HG03108 (cell line): ENCODE data around the gene AARS2.
A peak's percentile ranks its signal among the peaks of the same experiment; 100 is the strongest.
"Not testable (repeated sequence)": the region's sequence is repeated elsewhere in the genome, so short reads cannot be mapped to it uniquely, and the experiment has no call there.

Experiments used
- ATAC-seq: cut with Tn5 transposase; IDR thresholded peaks from one replicate; pipeline ENCODE4 v1.9.1; 2021; ENCODE audit warnings: moderate library complexity; ENCODE audit not compliant: unreplicated experiment

Gene AARS2

DNA sequence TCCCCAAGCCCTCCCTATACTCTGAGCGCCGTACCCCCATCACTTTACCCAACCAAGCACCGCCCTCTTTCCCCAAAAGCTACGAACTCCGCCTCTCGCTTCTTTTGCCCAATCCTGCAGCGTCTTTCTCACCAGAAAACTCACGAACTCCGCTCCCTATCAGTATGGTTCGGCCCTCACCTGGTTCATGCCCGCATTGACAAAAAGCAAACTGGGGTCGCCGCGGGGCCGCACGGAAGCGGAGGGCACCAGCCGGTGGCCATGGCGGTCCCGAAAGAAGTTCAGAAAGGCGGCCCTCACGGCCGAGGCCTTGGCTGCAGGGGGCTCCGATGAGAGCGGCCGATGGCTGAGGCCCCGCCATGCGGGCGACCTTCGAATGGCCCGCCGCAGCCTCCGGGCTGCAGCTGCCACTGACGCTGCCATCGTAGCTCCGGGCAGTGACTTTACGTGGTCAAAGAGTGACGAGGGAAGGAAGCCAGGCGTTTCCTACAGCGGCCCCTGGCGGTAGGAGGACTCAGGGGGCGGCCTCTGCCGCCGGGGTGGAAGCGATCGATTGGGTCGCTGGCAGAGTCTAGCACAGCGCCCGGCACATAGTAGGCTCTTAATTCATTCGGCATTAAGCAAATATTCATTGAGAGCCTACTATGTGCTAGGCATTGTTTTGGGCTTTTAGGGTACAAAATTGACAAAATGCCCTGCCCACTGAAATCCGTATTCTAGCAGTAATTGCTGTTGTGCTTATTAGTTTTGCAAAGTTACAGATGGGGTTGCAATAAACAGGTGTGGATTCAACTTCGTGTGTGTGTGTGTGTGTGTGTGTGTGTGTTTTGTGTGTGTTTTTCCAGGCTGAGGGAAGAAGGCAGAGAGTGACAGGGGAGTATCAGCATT lies at the start of gene AARS2:
Gene AARS2, minus strand, starts transcription at position 447 of the 888 bp plus-strand sequence. Its CDS starts 24 bp downstream, at position 423.
- ATAC-seq, result peak; percentile 87

DNA sequence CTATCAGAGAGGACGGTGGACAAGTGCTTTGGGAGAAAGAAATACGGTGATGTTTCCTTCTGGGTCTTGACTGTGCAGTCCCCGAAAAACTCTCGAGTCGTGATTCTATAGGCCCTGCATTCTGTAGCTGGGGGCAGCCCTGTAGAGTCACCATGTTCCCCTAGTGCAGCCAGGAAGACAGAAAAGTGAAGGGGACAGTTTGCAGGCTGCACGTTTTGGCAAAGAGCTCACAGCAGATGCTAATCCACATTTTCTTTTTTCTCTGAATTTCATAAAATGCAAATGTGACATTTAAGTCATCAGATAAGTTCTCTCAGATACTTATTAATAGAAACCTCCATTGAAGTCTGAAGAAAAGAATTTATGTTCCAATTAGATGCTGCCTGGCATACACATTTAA lies 48.8 kb upstream of the AARS2 start:
- no peak for ATAC-seq

GRCh38 chr6:44359973-44360372 lies 46.8 kb upstream of the AARS2 start:
- no peak for ATAC-seq

DNA sequence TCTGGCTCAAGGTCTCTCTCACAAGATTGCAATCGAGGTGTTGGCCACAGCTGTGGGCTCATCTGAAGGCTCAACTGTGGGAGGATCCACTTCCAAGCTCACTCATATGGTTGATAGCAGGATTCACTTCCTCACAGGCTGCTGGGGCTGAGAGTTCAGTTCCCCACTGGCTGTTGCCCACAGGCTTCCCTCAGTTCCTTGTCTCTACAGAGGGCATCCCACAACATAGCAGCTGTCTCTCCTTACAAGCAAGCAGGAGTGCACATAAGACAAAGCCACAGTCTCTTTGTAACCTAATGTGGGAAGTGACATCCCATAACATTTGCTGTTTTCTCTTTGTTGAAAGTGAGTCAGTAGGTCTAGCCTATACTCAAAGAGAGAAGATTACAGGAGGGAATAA lies 43.3 kb upstream of the AARS2 start:
- no peak for ATAC-seq

DNA sequence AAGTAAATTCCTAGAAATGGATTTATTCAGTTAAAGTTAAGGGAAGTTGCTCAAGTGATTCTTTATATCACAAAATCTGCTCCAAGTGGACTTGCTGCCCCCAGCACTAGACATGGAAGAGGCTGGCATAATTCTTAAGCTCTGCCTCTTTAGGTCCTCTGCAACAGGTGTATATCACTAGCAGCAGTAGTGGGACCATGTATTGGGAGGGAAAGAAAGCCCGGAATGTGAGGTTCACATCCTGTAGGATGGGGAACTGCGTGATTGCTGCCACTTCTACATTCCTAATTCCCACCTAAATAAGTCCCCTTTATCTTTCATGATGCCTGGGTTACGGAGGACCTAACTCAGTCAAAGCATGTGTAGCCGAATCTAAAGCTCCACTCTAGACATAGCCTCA lies 42.5 kb upstream of the AARS2 start:
- ATAC-seq, result no peak

DNA sequence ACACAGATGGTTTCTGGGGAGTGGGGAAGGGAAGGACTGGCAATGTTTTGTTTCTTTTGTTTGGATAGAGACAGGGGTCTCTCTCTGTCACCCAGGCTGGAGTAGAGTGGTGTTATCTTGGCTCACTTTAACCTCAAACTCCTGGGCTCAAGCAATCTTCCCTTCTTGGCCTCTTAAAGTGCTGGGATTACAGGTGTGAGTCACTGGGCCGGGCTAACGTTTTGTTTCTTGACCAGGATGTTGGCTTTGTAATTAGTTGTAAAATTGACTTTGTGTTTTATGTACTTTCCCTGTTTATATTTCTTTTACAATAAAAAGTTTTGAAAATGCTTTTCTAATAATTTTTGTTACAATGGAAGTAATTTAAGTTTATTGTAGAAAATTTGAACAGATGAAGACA lies 40.2 kb upstream of the AARS2 start:
- ATAC-seq, result no peak

GRCh38 chr6:44352259-44352658 lies 39.1 kb upstream of the AARS2 start:
- no peak for ATAC-seq

DNA sequence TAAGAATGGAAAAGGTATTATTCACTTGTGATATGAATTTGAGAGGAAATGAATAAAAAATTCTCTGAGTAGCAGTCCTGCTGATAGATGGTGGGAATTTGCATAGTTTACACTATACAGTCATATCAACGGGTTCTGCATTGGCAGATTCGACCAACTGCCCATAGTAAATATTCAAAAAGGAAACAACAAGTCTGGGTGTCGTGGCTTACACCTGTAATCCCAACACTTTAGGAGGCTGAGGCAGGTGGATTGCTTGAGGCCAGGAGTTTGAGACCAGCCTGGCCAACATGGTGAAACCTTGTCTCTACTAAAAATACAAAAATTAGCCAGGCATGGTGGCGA lies 37.5 kb upstream of the AARS2 start:
- not testable (repeated sequence) for ATAC-seq

DNA sequence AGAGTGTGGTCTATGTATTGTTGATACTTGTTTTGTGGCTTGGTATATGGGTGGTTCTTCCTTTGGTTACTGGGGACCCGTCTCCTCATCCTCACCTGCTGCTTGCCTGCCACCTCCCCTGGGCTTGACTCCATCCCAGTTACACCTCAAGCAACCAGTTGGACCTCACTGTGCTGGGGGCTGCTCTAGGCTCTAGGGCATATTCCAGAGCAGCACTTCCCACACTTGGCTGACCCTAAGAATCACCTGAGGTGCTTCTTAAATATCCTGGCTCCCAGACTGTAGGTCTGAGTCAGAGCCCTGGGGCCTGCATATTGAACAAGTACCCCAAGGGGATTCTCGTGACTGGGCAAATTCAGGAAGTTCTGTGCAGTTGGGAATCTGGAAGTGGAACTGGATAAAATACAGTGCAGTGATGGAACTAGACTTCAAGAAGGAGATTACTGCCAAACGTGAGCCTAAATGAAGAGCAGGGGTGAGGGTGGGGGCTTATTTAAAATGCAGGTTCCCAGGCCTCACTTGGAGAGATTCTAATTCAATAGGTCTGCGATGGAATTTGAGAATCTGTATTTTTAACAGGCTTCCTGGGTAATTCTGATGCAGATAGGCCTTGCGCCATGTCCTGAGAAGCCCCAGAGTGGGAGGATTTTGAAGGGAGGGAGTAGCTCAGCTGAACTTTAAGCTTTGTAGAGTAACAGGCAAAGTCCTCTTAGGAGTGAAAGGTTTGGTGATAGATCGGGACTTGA lies 36.9 kb upstream of the AARS2 start:
- ATAC-seq, result no peak

GRCh38 chr6:44346818-44347217 lies 33.7 kb upstream of the AARS2 start:
- not testable (repeated sequence) for ATAC-seq

DNA sequence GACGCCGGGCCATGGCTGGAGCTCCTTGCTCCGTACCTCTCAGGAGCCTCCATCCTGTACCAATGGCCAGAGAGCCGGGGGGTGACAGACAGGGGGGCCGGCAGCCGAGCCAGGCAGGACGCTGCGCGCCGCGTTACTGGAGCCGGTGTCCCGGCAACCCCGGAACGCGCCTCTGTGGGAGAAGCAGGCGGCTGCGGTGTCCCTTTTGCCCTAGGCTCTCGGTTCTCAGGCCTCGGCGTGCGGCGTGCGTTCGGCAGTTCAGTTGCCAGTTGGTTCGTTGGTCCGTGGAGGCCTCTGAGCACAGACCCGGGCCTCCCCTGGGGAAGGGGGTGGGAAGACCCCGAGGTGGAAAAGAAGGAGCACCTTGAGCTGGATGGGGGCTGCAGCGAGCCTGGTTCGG lies 29.3 kb upstream of the AARS2 start, which contains the start of gene SPATS1:
Gene SPATS1, plus strand, starts transcription at position 162 of the 400 bp plus-strand sequence. CDS start 446 bp downstream, outside the sequence.
- ATAC-seq, result no peak

- ATAC-seq, result no peak
Measured at GRCh38 chr6:44342052-44342451, 28.9 kb upstream of the AARS2 start.

GRCh38 chr6:44341095-44341890 lies 28.1 kb upstream of the AARS2 start:
- no peak for ATAC-seq

- ATAC-seq, result no peak
Measured at GRCh38 chr6:44339763-44340625, 26.8 kb upstream of the AARS2 start.

- no peak for ATAC-seq
Measured at GRCh38 chr6:44339301-44339700, 26.2 kb upstream of the AARS2 start.

- no peak for ATAC-seq
Measured at GRCh38 chr6:44338228-44339122, 25.3 kb upstream of the AARS2 start.

DNA sequence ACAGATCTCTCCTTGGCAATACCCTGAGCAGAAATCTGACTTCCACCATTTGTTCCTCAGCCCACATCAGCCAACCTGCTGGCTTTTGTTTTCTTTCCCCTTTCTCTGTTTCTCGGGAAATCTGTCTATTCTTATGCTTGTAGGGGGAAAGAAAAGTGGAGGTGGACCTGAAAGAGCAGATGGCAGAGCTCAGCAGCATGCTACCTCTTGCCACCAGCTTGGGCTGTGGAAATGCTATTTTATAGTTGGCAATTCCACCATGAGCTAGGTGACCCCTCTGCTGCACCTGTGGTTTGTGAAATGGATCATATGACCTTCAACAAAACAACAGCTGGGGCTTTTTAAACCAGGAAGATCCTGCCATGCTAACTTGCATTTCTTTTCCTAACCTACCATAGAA lies 22.5 kb upstream of the AARS2 start:
- no peak for ATAC-seq

DNA sequence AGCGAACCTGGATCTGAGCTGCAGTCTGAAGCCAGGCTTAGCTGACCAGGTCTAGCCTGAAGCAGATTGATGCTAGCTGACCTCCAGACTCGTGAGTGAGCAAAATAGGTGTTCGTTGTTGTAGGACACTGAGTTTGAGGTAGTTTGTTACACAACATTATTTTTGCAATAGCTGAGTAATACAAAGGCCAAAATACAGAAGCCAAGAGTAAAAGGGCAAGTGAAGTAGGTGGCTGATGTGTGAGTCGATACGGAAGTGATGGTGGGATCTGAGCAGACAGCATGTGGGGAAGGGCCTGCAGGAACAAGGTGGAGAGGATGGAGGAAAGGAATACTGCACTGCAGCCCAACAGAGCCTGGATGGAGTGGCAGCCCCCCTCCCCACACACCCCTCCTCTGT lies 20.8 kb upstream of the AARS2 start:
- no peak for ATAC-seq

GRCh38 chr6:44333273-44333919 lies 20.2 kb upstream of the AARS2 start:
- no peak for ATAC-seq
